Measurements from ENCODE around the gene FLOT1. TPM values are rescaled to one million over a fixed set of nuclear protein-coding genes. Genes with fewer than 3 reads are reported as not detected.

FLOT1 gene
- total and polyA plus RNA-seq, 2 donors (not counting 1 experiment from before 2014, with no cell fraction given), result 71.2 to 79.4 TPM

GRCh38 chr6:30776390-30777154 lies 34.1 kb upstream of the FLOT1 start:
- Histone ChIP-seq H4K20me1 (ENCODE audit: control insufficient read depth, insufficient read depth, low read length, poor library complexity, severe bottlenecking) (no peaks in the 10 kb centered on the region), H3K36me3 (replicated peaks in 1 of 2; ENCODE audit: control extremely low read depth in 1 of 2, control insufficient read depth in 1 of 2, extremely low read depth in 1 of 2, insufficient read depth in 2 of 2, low read length in 1 of 2) (no peaks in the 10 kb centered on the region), H3K4me2 (replicated peaks; ENCODE audit: low read depth, low read length, poor library complexity, severe bottlenecking) (no peak overlapping the region), H3K9me3 (ENCODE audit: control extremely low read depth in 1 of 3, control insufficient read depth in 2 of 3, insufficient read depth in 1 of 3, low read length in 2 of 3) (no peaks in the 10 kb centered on the region), H3K9ac (ENCODE audit: low read length) (no peak overlapping the region), H3K4me1 (ENCODE audit: control insufficient read depth in 2 of 2, insufficient read depth in 2 of 2, low read length in 2 of 2) (peaks cover 3 to 4% of the 10 kb centered on the region in 2 donors), H3K27me3 (replicated peaks in 1 of 4; ENCODE audit: control extremely low read depth in 1 of 4, control insufficient read depth in 3 of 4, insufficient read depth in 4 of 4, low read length in 3 of 4) (no peaks in the 10 kb centered on the region), H3K79me2 (ENCODE audit: control insufficient read depth, insufficient read depth, low read length) (no peaks in the 10 kb centered on the region), H3K27ac (ENCODE audit: low read length in 2 of 2) (no peak overlapping the region), H2AFZ (ENCODE audit: insufficient read depth, low read depth, low read length, poor library complexity, severe bottlenecking) (no peak overlapping the region), H3K4me3 (ENCODE audit: control extremely low read depth in 1 of 5, extremely low read depth in 1 of 5, insufficient read depth in 1 of 5, low read depth in 2 of 5, low read length in 4 of 5) (no peak overlapping the region)
- H3K9me3 Mint-ChIP-seq (ENCODE audit: insufficient read depth), result no peaks in the 10 kb centered on the region
- peaks cover 24% of the 10 kb centered on the region for H3K27me3 Mint-ChIP-seq
- peaks cover 7% of the 10 kb centered on the region for H3K4me1 Mint-ChIP-seq
- WGBS (ENCODE audit: insufficient coverage), result 81% methylated on average over 2 of the region's 5 CpGs
- no peak for DNase-seq
- H3K27ac Mint-ChIP-seq, result no peak overlapping the region
- POLR2A ChIA-PET, result interaction anchor here (0.7 kb wide), 1 partner anchor 12 kb away, joined by 7 read pairs; no protein-coding TSS in a partner anchor
- TF ChIP-seq EZH2 (IDR thresholded peaks at IDR 0.05; ENCODE audit: borderline replicate concordance, insufficient read depth, low read depth, low read length, poor library complexity, severe bottlenecking) (no peak), CTCF (IDR thresholded peaks at IDR 0.05) (no peak)
- ATAC-seq (ENCODE audit: low read depth), result no peak
- intact Hi-C loops (cut with micrococcal nuclease), result no loop called here
- CTCF ChIA-PET, result interaction anchor here (1.1 kb wide), 1 partner anchor 31 kb away, joined by 3 read pairs; no protein-coding TSS in a partner anchor
- no peak overlapping the region for H3K4me3 Mint-ChIP-seq

DNA sequence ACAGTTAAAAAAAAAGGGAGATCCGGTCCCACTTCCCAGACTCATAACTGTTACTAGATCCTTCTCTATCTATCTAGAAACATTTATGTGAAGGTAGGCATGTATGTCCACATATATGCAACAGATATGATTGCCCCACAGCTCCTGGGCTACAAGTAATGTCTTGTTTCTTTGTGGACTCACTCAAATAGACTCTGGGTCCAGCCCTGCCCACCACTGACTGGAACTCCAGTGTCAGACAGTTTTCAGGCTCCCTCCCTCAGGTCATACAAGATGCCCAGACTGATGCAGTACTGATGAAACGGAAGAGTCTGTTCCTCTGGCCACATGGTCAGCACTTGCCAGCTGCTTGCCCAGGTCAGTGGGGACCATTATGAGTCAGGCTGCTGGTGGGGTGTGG lies 32.6 kb upstream of the FLOT1 start:
- Mint-ChIP-seq H3K27me3 (peaks cover 20% of the 10 kb centered on the region), H3K4me1 (peaks cover under 1% of the 10 kb centered on the region), H3K4me3 (no peak overlapping the region), H3K9me3 (ENCODE audit: insufficient read depth) (no peaks in the 10 kb centered on the region), H3K27ac (no peak overlapping the region)
- POLR2A ChIA-PET, result no interaction called here
- H3K36me3 ChIP-seq (replicated peaks in 1 of 2; ENCODE audit: control extremely low read depth in 1 of 2, control insufficient read depth in 1 of 2, extremely low read depth in 1 of 2, insufficient read depth in 2 of 2, low read length in 1 of 2), result no peaks in the 10 kb centered on the region
- CTCF ChIA-PET, result interaction anchor here (0.7 kb wide), 1 partner anchor 45 kb away, joined by 3 read pairs; no protein-coding TSS in a partner anchor
- H3K27ac ChIP-seq (ENCODE audit: low read length in 2 of 2), result no peak overlapping the region
- H4K20me1 ChIP-seq (ENCODE audit: control insufficient read depth, insufficient read depth, low read length, poor library complexity, severe bottlenecking), result no peaks in the 10 kb centered on the region
- DNase-seq (no peak), ATAC-seq (ENCODE audit: low read depth) (no peak)
- H3K4me3 ChIP-seq (ENCODE audit: control extremely low read depth in 1 of 5, extremely low read depth in 1 of 5, insufficient read depth in 1 of 5, low read depth in 2 of 5, low read length in 4 of 5), result no peak overlapping the region
- no peaks in the 10 kb centered on the region for H3K9me3 ChIP-seq (ENCODE audit: control extremely low read depth in 1 of 3, control insufficient read depth in 2 of 3, insufficient read depth in 1 of 3, low read length in 2 of 3)
- 100% methylated on average over 1 of the region's 2 CpGs for WGBS (ENCODE audit: insufficient coverage)
- H3K4me1 ChIP-seq (ENCODE audit: control insufficient read depth in 2 of 2, insufficient read depth in 2 of 2, low read length in 2 of 2), result no peaks in the 10 kb centered on the region
- H2AFZ ChIP-seq (ENCODE audit: insufficient read depth, low read depth, low read length, poor library complexity, severe bottlenecking), result no peak overlapping the region
- intact Hi-C loops (cut with micrococcal nuclease), result no loop called here
- no peaks in the 10 kb centered on the region for H3K27me3 ChIP-seq (replicated peaks in 1 of 4; ENCODE audit: control extremely low read depth in 1 of 4, control insufficient read depth in 3 of 4, insufficient read depth in 4 of 4, low read length in 3 of 4)
- no peak for TF ChIP-seq EZH2 (IDR thresholded peaks at IDR 0.05; ENCODE audit: borderline replicate concordance, insufficient read depth, low read depth, low read length, poor library complexity, severe bottlenecking)
- no peak for TF ChIP-seq CTCF (IDR thresholded peaks at IDR 0.05)
- H3K9ac ChIP-seq (ENCODE audit: low read length), result no peak overlapping the region
- no peaks in the 10 kb centered on the region for H3K79me2 ChIP-seq (ENCODE audit: control insufficient read depth, insufficient read depth, low read length)
- no peak overlapping the region for H3K4me2 ChIP-seq (replicated peaks; ENCODE audit: low read depth, low read length, poor library complexity, severe bottlenecking)

Measured in B cell (primary cell).